PC-3 (cell line): Measurements from ENCODE around the gene NOS2.
"Not testable (repeated sequence)": the region's sequence is repeated elsewhere in the genome, so short reads cannot be mapped to it uniquely, and the experiment has no call there.

ENCODE experiments used
- CTCF ChIP-seq: fragments of 300-600 bp; sonication (generic); conservative IDR thresholded peaks from 2 replicates; pipeline ENCODE4 v1.5.1; 2017; ENCODE audit warnings: antibody characterized with exemption, low read depth, mild to moderate bottlenecking, low read length
- EZH2 ChIP-seq: fragments of 300-600 bp; sonication (generic); IDR thresholded peaks from one replicate; pipeline ENCODE4 v1.6.1; 2017; ENCODE audit warnings: antibody characterized with exemption, mild to moderate bottlenecking, low read length; ENCODE audit not compliant: unreplicated experiment
- EZH2phosphoT487 ChIP-seq: fragments of 300-600 bp; sonication (generic); IDR thresholded peaks from 2 replicates; pipeline ENCODE4 v1.6.1; 2018; ENCODE audit warnings: mild to moderate bottlenecking, antibody characterized with exemption, low read length, borderline replicate concordance

- not testable (repeated sequence) for TF ChIP-seq EZH2, CTCF, EZH2phosphoT487
Observed at GRCh38 chr17:27732746-27733145, 67.6 kb downstream of the NOS2 start.
